CD14-positive monocyte (primary cell): ENCODE measurements around the gene UBN2. TPM values are rescaled to one million over a fixed set of nuclear protein-coding genes. Genes with fewer than 3 reads are reported as not detected.

Source experiments
- DNase-seq, 3 donors: peaks; one replicate each; pipeline ENCODE4 v3.0.0-alpha.2; 2011 to 2022
- H2AFZ ChIP-seq: 2 replicates; pipeline ENCODE4 v1.6.0; 2012; ENCODE audit warnings: mild to moderate bottlenecking, low read depth, low read length, inconsistent platforms; ENCODE audit not compliant: insufficient read depth, poor library complexity, severe bottlenecking
- H3K27ac ChIP-seq, 2 donors: 1 replicate in 1 of 2; 2 replicates in 1 of 2; pipeline ENCODE4 v1.5.1; 2012 to 2013; ENCODE audit warnings: low read length in 2 of 2, control low read depth in 1 of 2, inconsistent platforms in 1 of 2, low read depth in 1 of 2, mild to moderate bottlenecking in 1 of 2
- H3K27me3 ChIP-seq, 2 donors: one replicate each; pipeline versions ENCODE4 v1.6.0 to v1.6.1; 2011 to 2013; ENCODE audit warnings: low read length in 2 of 2; ENCODE audit not compliant: control insufficient read depth in 2 of 2, insufficient read depth in 2 of 2
- H3K36me3 ChIP-seq, 2 donors: replicated peaks in 1 of 2; 1 replicate in 1 of 2; 2 replicates in 1 of 2; pipeline versions ENCODE4 v1.5.1 to v1.6.1; 2012 to 2013; ENCODE audit warnings: low read length in 2 of 2, control low read depth in 1 of 2, inconsistent platforms in 1 of 2, mild to moderate bottlenecking in 1 of 2; ENCODE audit not compliant: insufficient read depth in 2 of 2, control insufficient read depth in 1 of 2
- H3K4me1 ChIP-seq, 2 donors: 1 replicate in 1 of 2; 2 replicates in 1 of 2; pipeline versions ENCODE4 v1.5.1 to v1.6.1; 2012 to 2013; ENCODE audit warnings: low read length in 2 of 2, control low read depth in 1 of 2, inconsistent platforms in 1 of 2, mild to moderate bottlenecking in 1 of 2, moderate library complexity in 1 of 2; ENCODE audit not compliant: insufficient read depth in 2 of 2, control insufficient read depth in 1 of 2
- H3K4me2 ChIP-seq: replicated peaks from 2 replicates; pipeline ENCODE3; 2012; ENCODE audit warnings: low read length, moderate library complexity, mild to moderate bottlenecking; ENCODE audit not compliant: poor library complexity, severe bottlenecking; ENCODE audit errors: extremely low read depth
- H3K4me3 ChIP-seq, 3 experiments: fragments of 200-600 bp in 1 of 3; sonication (generic) in 1 of 3; replicated peaks in 1 of 3; 1 replicate in 2 of 3; 2 replicates in 1 of 3; pipeline ENCODE4 v1.5.1; 2011 to 2013; ENCODE audit warnings: low read length in 3 of 3, mild to moderate bottlenecking in 3 of 3, control low read depth in 2 of 3, low read depth in 2 of 3, inconsistent platforms in 1 of 3, moderate library complexity in 1 of 3
- H3K79me2 ChIP-seq: 2 replicates; pipeline ENCODE4 v1.6.0; 2012; ENCODE audit warnings: mild to moderate bottlenecking, control low read depth, inconsistent platforms, low read length, moderate library complexity; ENCODE audit not compliant: insufficient read depth
- H3K9ac ChIP-seq: 2 replicates; pipeline ENCODE4 v1.6.0; 2017; ENCODE audit warnings: low read length, mild to moderate bottlenecking; ENCODE audit not compliant: insufficient read depth, poor library complexity, severe bottlenecking
- H3K9me3 ChIP-seq, 2 donors: replicated peaks in 1 of 2; 1 replicate in 1 of 2; 2 replicates in 1 of 2; pipeline versions ENCODE4 v1.5.1 to v1.6.1; 2012 to 2013; ENCODE audit warnings: low read length in 2 of 2, control low read depth in 1 of 2; ENCODE audit not compliant: control insufficient read depth in 1 of 2, insufficient read depth in 1 of 2
- H4K20me1 ChIP-seq: 2 replicates; pipeline ENCODE4 v1.6.0; 2012; ENCODE audit warnings: mild to moderate bottlenecking, low read length, control low read depth, moderate library complexity; ENCODE audit not compliant: insufficient read depth
- H3K27ac Mint-ChIP-seq, 7 donors: one replicate each; pipeline ENCODE4 v1.8.0; 2020; ENCODE audit warnings: mild to moderate bottlenecking in 7 of 7, mixed read lengths in 7 of 7, moderate library complexity in 6 of 7, inconsistent platforms in 2 of 7
- H3K27me3 Mint-ChIP-seq, 3 donors: one replicate each; pipeline ENCODE4 v1.8.0; 2021 to 2022; ENCODE audit warnings: low read depth in 3 of 3, mild to moderate bottlenecking in 3 of 3, mixed read lengths in 3 of 3, moderate library complexity in 3 of 3, inconsistent platforms in 1 of 3
- H3K36me3 Mint-ChIP-seq, 2 donors: one replicate each; pipeline ENCODE4 v1.8.0; 2020; ENCODE audit warnings: mixed read lengths in 2 of 2, inconsistent platforms in 1 of 2, mild to moderate bottlenecking in 1 of 2
- H3K4me1 Mint-ChIP-seq: one replicate; pipeline ENCODE4 v1.8.0; 2020; ENCODE audit warnings: mild to moderate bottlenecking, mixed read lengths
- H3K4me3 Mint-ChIP-seq, 2 donors: one replicate each; pipeline ENCODE4 v1.8.0; 2020; ENCODE audit warnings: mild to moderate bottlenecking in 2 of 2, mixed read lengths in 2 of 2, moderate library complexity in 1 of 2
- H3K9me3 Mint-ChIP-seq, 7 donors: one replicate each; pipeline ENCODE4 v1.8.0; 2020 to 2022; ENCODE audit warnings: mixed read lengths in 7 of 7, mild to moderate bottlenecking in 6 of 7, moderate library complexity in 6 of 7, inconsistent platforms in 2 of 7
- CTCF ChIP-seq: fragments of 200-600 bp; IDR thresholded peaks from one replicate; pipeline ENCODE4 v1.8.0; 2022; ENCODE audit warnings: antibody characterized with exemption, mild to moderate bottlenecking
- WGBS: methylation state at CpG from one replicate; pipeline ENCODE4 v1.1.5; 2013; ENCODE audit warnings: missing lambda C conversion rate; ENCODE audit not compliant: insufficient coverage; 5-methylcytosine and 5-hydroxymethylcytosine counted together
- intact Hi-C, 2 donors: fragments of 100-400 bp; cut with micrococcal nuclease; formaldehyde crosslinking; loops; one replicate each; pipeline versions ENCODE4 v1.15.0 to v1.15.1; 2023
- polyA plus RNA-seq, 3 donors: library from polyadenylated mRNA; depleted of rRNA in 1 of 3; unstranded in 2 of 3; stranded (reverse) in 1 of 3; fragments of 300-500 nt in 2 of 3; fragments of >200 nt in 1 of 3; fragmentation: Illumina TruSeq in 2 of 3; gene quantifications; 1 replicate in 2 of 3; 2 replicates in 1 of 3; pipeline ENCODE4 v1.2.3, GENCODE V29; 2012 to 2021

UBN2 gene
- polyA plus RNA-seq, 3 donors = 0.80 to 4.2 (median 1.6) TPM

- Histone ChIP-seq H3K36me3 (no peaks in the 10 kb centered on the region), H3K4me2 (peak overlapping the region; percentile 89), H3K9ac (peak overlapping the region; percentile 96), H3K4me1 (peaks cover 13 to 19% of the 10 kb centered on the region in 2 donors), H3K27me3 (no peaks in the 10 kb centered on the region), H2AFZ (peak overlapping the region; percentile 95), H3K79me2 (peaks cover 26% of the 10 kb centered on the region), H3K9me3 (peaks cover 0 to 3% of the 10 kb centered on the region in 2 donors), H3K4me3 (peak overlapping the region; percentile 89 to 96 (median 91)), H4K20me1 (no peaks in the 10 kb centered on the region), H3K27ac (peak overlapping the region; percentile 98 to 99)
- Mint-ChIP-seq H3K4me3 (peak overlapping the region; percentile 92 to 93), H3K27ac (peak overlapping the region; percentile 97 to 99 (median 99)), H3K9me3 (peaks cover 3 to 10% (median 7%) of the 10 kb centered on the region in 7 donors), H3K36me3 (no peaks in the 10 kb centered on the region), H3K4me1 (peaks cover 11% of the 10 kb centered on the region), H3K27me3 (peaks cover 0 to 7% (median 0%) of the 10 kb centered on the region in 3 donors)
- TF ChIP-seq CTCF = no peak
- intact Hi-C loops = loop anchor here (1.0 to 10.0 kb wide), 4 partner anchors 19 to 226 kb away; partner anchors contain the start of genes LUC7L2 (in 1 of the 2) and UBN2 (in 1 of the 2)
- 0% methylated on average over 5 of the region's 9 CpGs for WGBS
- DNase-seq = no peak
Observed at GRCh38 chr7:139340808-139341057, 109.7 kb downstream of the UBN2 start.

- H3K27me3 Mint-ChIP-seq = peaks cover 0 to 7% (median 0%) of the 10 kb centered on the region in 3 donors
- peaks cover 11% of the 10 kb centered on the region for H3K4me1 Mint-ChIP-seq
- Histone ChIP-seq H3K9me3 (peaks cover 0 to 3% of the 10 kb centered on the region in 2 donors), H3K4me3 (peak within 1 kb of the TSS; percentile 89 to 96 (median 91)), H3K27me3 (no peaks in the 10 kb centered on the region), H3K4me1 (peaks cover 13 to 19% of the 10 kb centered on the region in 2 donors), H4K20me1 (no peaks in the 10 kb centered on the region), H3K36me3 (peaks cover under 1 to 3% of the 10 kb centered on the region in 2 donors), H3K9ac (peak within 1 kb of the TSS; percentile 96), H3K79me2 (peaks cover 26% of the 10 kb centered on the region), H3K4me2 (peak within 1 kb of the TSS; percentile 89), H3K27ac (peak within 1 kb of the TSS; percentile 98 to 99), H2AFZ (peak within 1 kb of the TSS; percentile 95)
- TF ChIP-seq CTCF = peak; percentile 40
- peaks cover 3 to 10% (median 7%) of the 10 kb centered on the region in 7 donors for H3K9me3 Mint-ChIP-seq
- H3K27ac Mint-ChIP-seq = peak within 1 kb of the TSS; percentile 97 to 99 (median 99)
- peaks cover 1 to 4% of the 10 kb centered on the region in 2 donors for H3K36me3 Mint-ChIP-seq
- DNase-seq = peak; percentile 83 to 89 (median 85)
- under 1% methylated on average over 45 of the region's 54 CpGs for WGBS
- intact Hi-C loops = loop anchor here in 1 of 2 donors (2.0 to 10.0 kb wide), 3 partner anchors 20 to 226 kb away; partner anchors contain the start of gene UBN2
- H3K4me3 Mint-ChIP-seq = peak within 1 kb of the TSS; percentile 92 to 93
Observed at GRCh38 chr7:139341058-139341775, 110.2 kb downstream of the UBN2 start, which contains the start of gene FMC1. Gene FMC1 (plus strand): TSS chr7:139341337. CDS start chr7:139341385, 48 bp downstream.
